HuH-7 (cell line): ENCODE results near the gene FBXL13.
"Not testable (repeated sequence)": the region's sequence is repeated elsewhere in the genome, so short reads cannot be mapped to it uniquely, and the experiment has no call there.

ENCODE experiments used
- DNase-seq: peaks from one replicate; pipeline ENCODE4 v3.0.0; 2011; ENCODE audit warnings: low spot score

The FBXL13 gene

GRCh38 chr7:103079836-103080235 lies 5.2 kb upstream of the FBXL13 start:
- no peak for DNase-seq

- not testable (repeated sequence) for DNase-seq
Measured at GRCh38 chr7:103078226-103078625, 3.6 kb upstream of the FBXL13 start.

- DNase-seq: no peak
Measured at GRCh38 chr7:103077318-103077717, 2.7 kb upstream of the FBXL13 start.

- no peak for DNase-seq
Measured at GRCh38 chr7:103076764-103077163, 2.2 kb upstream of the FBXL13 start.

- DNase-seq: peak; percentile 42
Measured at GRCh38 chr7:103075337-103075918, 832 bp upstream of the FBXL13 start.

GRCh38 chr7:103073989-103074518 lies 542 bp downstream of the FBXL13 start:
- no peak for DNase-seq

GRCh38 chr7:103071000-103071399 lies 3.6 kb downstream of the FBXL13 start:
- DNase-seq: no peak

GRCh38 chr7:103068414-103069403 lies 5.9 kb downstream of the FBXL13 start:
- DNase-seq: no peak

GRCh38 chr7:103065667-103066066 lies 8.9 kb downstream of the FBXL13 start:
- peak; percentile 43 for DNase-seq

GRCh38 chr7:103063895-103064294 lies 10.7 kb downstream of the FBXL13 start:
- no peak for DNase-seq

- DNase-seq: no peak
Measured at GRCh38 chr7:103059471-103059870, 15.1 kb downstream of the FBXL13 start.

- no peak for DNase-seq
Measured at GRCh38 chr7:103058122-103058521, 16.5 kb downstream of the FBXL13 start.

- DNase-seq: not testable (repeated sequence)
Measured at GRCh38 chr7:103056006-103056405, 18.6 kb downstream of the FBXL13 start.

- no peak for DNase-seq
Measured at GRCh38 chr7:103051519-103051918, 23.1 kb downstream of the FBXL13 start.

- no peak for DNase-seq
Measured at GRCh38 chr7:103048833-103049232, 25.8 kb downstream of the FBXL13 start.

- not testable (repeated sequence) for DNase-seq
Measured at GRCh38 chr7:103041815-103042214, 32.8 kb downstream of the FBXL13 start.

GRCh38 chr7:103037823-103038739 lies 36.5 kb downstream of the FBXL13 start:
- not testable (repeated sequence) for DNase-seq

- no peak for DNase-seq
Measured at GRCh38 chr7:103037476-103037822, 37.1 kb downstream of the FBXL13 start.

GRCh38 chr7:103034318-103034717 lies 40.3 kb downstream of the FBXL13 start:
- DNase-seq: not testable (repeated sequence)

- DNase-seq: no peak
Measured at GRCh38 chr7:103031781-103032180, 42.8 kb downstream of the FBXL13 start.

- no peak for DNase-seq
Measured at GRCh38 chr7:103031024-103031423, 43.6 kb downstream of the FBXL13 start.

- DNase-seq: no peak
Measured at GRCh38 chr7:103025341-103025740, 49.3 kb downstream of the FBXL13 start.
